Upper lobe of right lung (tissue), 1 donor: Measurements from ENCODE around the gene CEP19. TPM values are rescaled to one million over a fixed set of nuclear protein-coding genes. Genes with fewer than 3 reads are reported as not detected.

ENCODE experiments used
- ATAC-seq: fragments of 200-7000 bp; cut with Tn5 transposase; one replicate; pipeline ENCODE4 v1.9.1; 2020; ENCODE audit warnings: mild to moderate bottlenecking, moderate library complexity
- DNase-seq: peaks from one replicate; pipeline ENCODE4 v3.0.0-alpha.2; 2020
- H3K27ac ChIP-seq: fragments of 200-600 bp; one replicate; pipeline ENCODE4 v1.8.0; 2022
- H3K27me3 ChIP-seq: fragments of 200-600 bp; one replicate; pipeline ENCODE4 v1.8.0; 2022; ENCODE audit warnings: mild to moderate bottlenecking
- H3K36me3 ChIP-seq: fragments of 200-600 bp; one replicate; pipeline ENCODE4 v1.8.0; 2022
- H3K4me1 ChIP-seq: fragments of 200-600 bp; one replicate; pipeline ENCODE4 v1.8.0; 2022
- H3K4me3 ChIP-seq: fragments of 200-600 bp; one replicate; pipeline ENCODE4 v1.8.0; 2022; ENCODE audit warnings: mild to moderate bottlenecking
- H3K9me3 ChIP-seq: fragments of 200-600 bp; one replicate; pipeline ENCODE4 v1.8.0; 2022
- intact Hi-C: fragments of 100-400 bp; cut with DNase I; formaldehyde crosslinking; loops from one replicate; pipeline ENCODE4 v1.11.0; 2022
- total RNA-seq: library from RNA; stranded (reverse); fragmentation: NEBNext Ultra II Directional; extraction: Animal tissue kit (Norgen Biotek cat#: 25700); gene quantifications from one replicate; pipeline ENCODE4 v1.2.1, GENCODE V29; 2021
- TF ChIP-seq, protein P1 (sequence below): fragments of 200-600 bp; IDR thresholded peaks from one replicate; pipeline ENCODE4 v1.8.0; 2022; ENCODE audit warnings: antibody characterized with exemption
- donor health status: DM: no; HTN: yes; CAD: no; lungs with severe emphysema.

Gene CEP19
- total RNA-seq, 1 donor from 2014 or later = 1.6 TPM

DNA sequence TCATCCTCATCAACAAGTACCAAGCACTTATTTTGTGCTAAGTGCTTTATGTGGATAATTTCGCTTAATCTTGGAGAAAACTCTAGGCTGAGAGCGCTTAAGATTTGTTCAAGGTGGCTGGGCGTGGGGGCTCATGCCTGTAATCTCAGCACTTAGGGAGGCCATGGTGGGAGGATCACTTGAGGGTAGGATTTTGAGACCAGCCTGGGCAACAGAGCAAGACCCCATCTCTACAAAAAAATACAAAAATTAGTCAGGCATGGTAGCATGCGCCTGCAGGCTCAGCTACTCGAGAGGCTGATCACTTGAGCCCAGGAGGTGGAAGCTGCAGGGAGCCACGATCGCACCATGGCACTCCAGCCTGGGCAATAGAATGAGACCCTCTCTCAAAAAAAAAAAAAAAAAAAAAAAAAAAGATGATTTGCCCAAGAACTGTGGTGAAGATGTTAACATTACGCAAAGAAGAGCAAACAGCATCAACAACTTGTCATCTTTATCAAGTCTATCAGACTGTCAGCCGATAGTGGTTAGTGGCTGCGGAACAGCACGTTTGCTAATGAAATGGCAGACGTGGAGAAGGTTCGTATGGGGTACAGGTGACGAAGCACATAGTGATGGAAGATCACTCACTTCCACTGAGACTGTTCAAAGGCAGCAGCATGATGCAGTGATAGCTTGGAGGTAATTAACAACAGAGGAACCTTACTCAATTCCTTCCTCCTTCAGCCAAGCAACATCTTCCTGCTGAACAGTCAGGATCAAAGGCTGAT, 44.8 kb downstream of the CEP19 start:
- intact Hi-C loops = no loop called here
- Histone ChIP-seq H3K4me1 (peaks cover 9% of the 10 kb centered on the region), H3K36me3 (no peaks in the 10 kb centered on the region), H3K27me3 (no peaks in the 10 kb centered on the region), H3K27ac (no peak overlapping the region), H3K9me3 (no peaks in the 10 kb centered on the region), H3K4me3 (no peak overlapping the region)
- DNase-seq (no peak), ATAC-seq (no peak)
- TF ChIP-seq, protein P1, sequence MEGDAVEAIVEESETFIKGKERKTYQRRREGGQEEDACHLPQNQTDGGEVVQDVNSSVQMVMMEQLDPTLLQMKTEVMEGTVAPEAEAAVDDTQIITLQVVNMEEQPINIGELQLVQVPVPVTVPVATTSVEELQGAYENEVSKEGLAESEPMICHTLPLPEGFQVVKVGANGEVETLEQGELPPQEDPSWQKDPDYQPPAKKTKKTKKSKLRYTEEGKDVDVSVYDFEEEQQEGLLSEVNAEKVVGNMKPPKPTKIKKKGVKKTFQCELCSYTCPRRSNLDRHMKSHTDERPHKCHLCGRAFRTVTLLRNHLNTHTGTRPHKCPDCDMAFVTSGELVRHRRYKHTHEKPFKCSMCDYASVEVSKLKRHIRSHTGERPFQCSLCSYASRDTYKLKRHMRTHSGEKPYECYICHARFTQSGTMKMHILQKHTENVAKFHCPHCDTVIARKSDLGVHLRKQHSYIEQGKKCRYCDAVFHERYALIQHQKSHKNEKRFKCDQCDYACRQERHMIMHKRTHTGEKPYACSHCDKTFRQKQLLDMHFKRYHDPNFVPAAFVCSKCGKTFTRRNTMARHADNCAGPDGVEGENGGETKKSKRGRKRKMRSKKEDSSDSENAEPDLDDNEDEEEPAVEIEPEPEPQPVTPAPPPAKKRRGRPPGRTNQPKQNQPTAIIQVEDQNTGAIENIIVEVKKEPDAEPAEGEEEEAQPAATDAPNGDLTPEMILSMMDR = no peak

DNA sequence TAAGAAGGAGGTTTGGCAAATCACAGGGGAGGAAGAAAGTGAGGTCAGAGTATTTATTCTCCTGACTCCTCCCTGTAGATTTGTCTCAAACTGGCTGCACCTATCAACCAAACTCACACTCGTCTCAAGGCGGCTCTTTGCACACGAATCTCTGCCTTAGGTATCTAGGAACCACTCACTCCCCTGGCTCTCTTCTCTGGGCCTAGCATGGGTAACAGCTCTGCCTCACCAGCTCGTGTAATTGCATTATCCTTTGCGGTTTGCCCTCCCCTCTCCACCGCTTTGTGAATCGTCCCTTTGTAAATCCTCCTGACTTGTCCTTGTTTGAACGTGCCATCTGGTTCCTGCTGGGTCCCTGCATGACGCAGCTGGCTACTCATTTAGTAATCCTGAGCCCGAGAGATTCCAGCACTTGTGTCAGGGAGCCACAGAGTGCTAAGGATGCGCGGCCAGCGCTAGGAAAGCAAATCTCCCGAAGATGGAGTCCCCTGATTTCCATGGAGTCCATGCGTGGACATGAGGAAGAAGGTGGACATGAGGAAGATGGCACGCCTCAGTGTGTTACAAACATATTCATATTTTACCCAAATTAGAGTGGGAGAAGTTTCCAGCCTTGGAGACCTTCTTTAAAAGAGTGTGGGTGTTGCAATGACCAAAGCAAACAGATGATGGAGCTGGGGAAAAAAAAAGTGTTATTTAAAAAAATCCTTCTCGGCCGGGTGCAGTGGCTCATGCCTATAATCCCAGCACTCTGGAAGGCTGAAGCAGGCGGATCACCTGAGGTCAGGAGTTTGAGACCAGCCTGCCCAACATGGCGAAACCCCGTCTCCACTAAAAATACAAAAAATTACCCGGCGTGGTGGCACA, 45.8 kb downstream of the CEP19 start:
- DNase-seq (no peak), ATAC-seq (no peak)
- no peaks in the 10 kb centered on the region for H3K9me3 ChIP-seq
- peaks cover 6% of the 10 kb centered on the region for H3K36me3 ChIP-seq
- intact Hi-C loops = no loop called here
- H3K4me1 ChIP-seq = peaks cover 9% of the 10 kb centered on the region
- TF ChIP-seq, protein P1 = no peak
- H3K27me3 ChIP-seq = no peaks in the 10 kb centered on the region
- no peak overlapping the region for H3K4me3 ChIP-seq
- no peak overlapping the region for H3K27ac ChIP-seq

DNA sequence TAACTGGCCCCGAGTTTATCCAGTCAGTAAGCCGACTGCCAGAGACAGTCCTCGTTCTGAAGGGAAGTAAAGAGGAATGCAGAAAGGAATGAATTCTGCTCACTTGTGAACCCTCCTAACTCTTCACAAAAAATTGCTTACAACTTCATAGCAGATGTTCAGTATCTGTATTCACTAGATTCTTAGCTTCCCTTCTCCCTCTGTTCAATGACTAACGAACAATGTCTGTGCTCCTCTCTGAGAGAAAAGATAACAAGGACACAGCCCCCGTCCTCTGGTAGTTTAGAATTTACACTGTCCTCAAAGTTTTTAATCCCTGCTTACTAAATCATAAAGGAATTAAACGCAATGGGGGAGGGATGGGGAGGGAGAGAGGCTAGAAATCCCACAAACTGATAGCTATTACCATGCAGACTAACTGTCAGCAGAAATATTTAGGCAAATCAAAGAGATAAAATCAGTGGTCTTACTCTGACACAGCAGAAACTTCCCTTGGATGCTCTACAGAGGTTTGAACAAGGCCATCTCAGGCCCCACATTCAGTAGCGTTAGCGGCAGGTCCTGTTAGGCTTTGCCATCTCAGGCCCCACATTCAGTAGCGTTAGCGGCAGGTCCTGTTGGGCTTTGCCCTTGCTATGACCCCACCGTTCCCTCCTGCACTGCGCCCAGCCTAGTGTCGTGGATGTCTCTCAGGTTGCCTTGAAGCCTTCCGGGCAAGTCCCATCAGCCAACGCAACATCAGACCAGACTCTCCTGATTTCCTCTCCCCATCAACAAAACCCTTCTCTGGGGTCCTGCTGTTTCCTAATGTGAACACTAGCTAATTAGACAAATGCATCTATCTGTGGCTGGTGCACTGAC, 49.1 kb downstream of the CEP19 start:
- peaks cover 21% of the 10 kb centered on the region for H3K36me3 ChIP-seq
- ATAC-seq = no peak
- no peaks in the 10 kb centered on the region for H3K4me1 ChIP-seq
- no peak overlapping the region for H3K27ac ChIP-seq
- no peak for DNase-seq
- no peaks in the 10 kb centered on the region for H3K27me3 ChIP-seq
- TF ChIP-seq, protein P1 = no peak
- no peaks in the 10 kb centered on the region for H3K9me3 ChIP-seq
- intact Hi-C loops = no loop called here
- H3K4me3 ChIP-seq = no peak overlapping the region

DNA sequence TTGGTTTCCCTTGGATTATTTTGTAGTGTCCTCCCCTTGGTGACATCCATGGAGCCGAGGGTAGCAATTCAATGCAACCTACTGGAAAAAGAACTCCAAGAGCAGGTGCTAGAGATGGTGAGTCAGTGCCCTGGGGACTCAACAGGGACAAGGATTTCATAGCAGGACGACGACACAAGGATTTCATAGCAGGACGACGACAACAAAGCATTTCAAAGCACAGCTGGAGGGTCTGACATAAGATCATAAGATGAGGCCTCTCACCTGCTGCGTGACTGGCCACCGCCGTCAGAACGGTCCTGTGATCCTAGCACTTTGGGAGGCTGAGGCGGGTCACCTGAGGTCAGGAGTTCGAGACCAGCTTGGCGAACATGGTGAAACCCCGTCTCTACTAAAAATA, 50.0 kb downstream of the CEP19 start:
- no peaks in the 10 kb centered on the region for H3K9me3 ChIP-seq
- DNase-seq (no peak), ATAC-seq (no peak)
- intact Hi-C loops = no loop called here
- TF ChIP-seq, protein P1 = no peak
- H3K27me3 ChIP-seq = no peaks in the 10 kb centered on the region
- no peak overlapping the region for H3K4me3 ChIP-seq
- H3K27ac ChIP-seq = no peak overlapping the region
- H3K4me1 ChIP-seq = no peaks in the 10 kb centered on the region
- H3K36me3 ChIP-seq = peaks cover 28% of the 10 kb centered on the region

DNA sequence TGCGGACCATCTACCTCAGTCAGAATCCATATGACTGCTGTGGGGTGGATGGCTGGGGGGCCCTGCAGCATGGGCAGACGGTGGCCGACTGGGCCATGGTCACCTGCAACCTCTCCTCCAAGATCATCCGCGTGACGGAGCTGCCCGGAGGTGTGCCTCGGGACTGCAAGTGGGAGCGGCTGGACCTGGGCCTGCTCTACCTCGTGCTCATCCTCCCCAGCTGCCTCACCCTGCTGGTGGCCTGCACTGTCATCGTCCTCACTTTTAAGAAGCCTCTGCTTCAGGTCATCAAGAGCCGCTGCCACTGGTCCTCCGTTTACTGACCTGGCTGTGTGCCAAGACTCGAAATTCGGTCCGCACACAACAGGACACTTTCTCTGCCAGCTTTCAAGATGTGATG, 50.6 kb downstream of the CEP19 start:
- intact Hi-C loops = no loop called here
- no peak for DNase-seq
- peak; percentile 6 for ATAC-seq
- Histone ChIP-seq H3K4me1 (no peaks in the 10 kb centered on the region), H3K4me3 (no peak overlapping the region), H3K27ac (no peak overlapping the region), H3K9me3 (no peaks in the 10 kb centered on the region), H3K27me3 (no peaks in the 10 kb centered on the region), H3K36me3 (peaks cover 34% of the 10 kb centered on the region)
- TF ChIP-seq, protein P1 = no peak
